ENCODE measurements around the gene LCLAT1. TPM values are rescaled to one million over a fixed set of nuclear protein-coding genes. Genes with fewer than 3 reads are reported as not detected.

The LCLAT1 gene
- total RNA-seq, 4 donors from 2014 or later = 11.9 to 13.5 (median 12.6) TPM

GRCh38 chr2:30548386-30548785 is 101.3 kb downstream of the LCLAT1 start:
- TF ChIP-seq CTCF (IDR thresholded peaks at IDR 0.05) (no peak), POLR2A (IDR thresholded peaks at IDR 0.05) (no peak)
- 83 to 93% methylated on average over 2 of the region's 2 CpGs for WGBS, 2 donors
- Histone ChIP-seq H3K4me3 (no peak overlapping the region), H3K9me3 (no peaks in the 10 kb centered on the region), H3K36me3 (no peaks in the 10 kb centered on the region), H3K4me1 (no peaks in the 10 kb centered on the region), H3K27me3 (no peaks in the 10 kb centered on the region), H3K27ac (no peak overlapping the region)
- intact Hi-C loops (cut with DNase I) = no loop called here
- DNase-seq = no peak

- intact Hi-C loops (cut with DNase I) = no loop called here
- 95 to 97% methylated on average over 2 of the region's 2 CpGs for WGBS, 2 donors
- no peak overlapping the region for H3K27ac ChIP-seq
- DNase-seq = no peak
- no peaks in the 10 kb centered on the region for H3K27me3 ChIP-seq
- no peaks in the 10 kb centered on the region for H3K4me1 ChIP-seq
- no peaks in the 10 kb centered on the region for H3K9me3 ChIP-seq
- no peaks in the 10 kb centered on the region for H3K36me3 ChIP-seq
- no peak overlapping the region for H3K4me3 ChIP-seq
- TF ChIP-seq POLR2A (IDR thresholded peaks at IDR 0.05) (no peak), CTCF (IDR thresholded peaks at IDR 0.05) (no peak)
Observed at GRCh38 chr2:30549096-30549495, 102.0 kb downstream of the LCLAT1 start.

- no peaks in the 10 kb centered on the region for H3K9me3 ChIP-seq
- 93 to 94% methylated on average over 1 of the region's 1 CpG for WGBS, 2 donors
- intact Hi-C loops (cut with DNase I) = no loop called here
- no peaks in the 10 kb centered on the region for H3K4me1 ChIP-seq
- DNase-seq = no peak
- no peak overlapping the region for H3K27ac ChIP-seq
- H3K27me3 ChIP-seq = no peaks in the 10 kb centered on the region
- H3K4me3 ChIP-seq = no peak overlapping the region
- H3K36me3 ChIP-seq = peaks cover 0 to 17% (median 0%) of the 10 kb centered on the region in 3 donors
- TF ChIP-seq POLR2A (IDR thresholded peaks at IDR 0.05) = no peak
- no peak for TF ChIP-seq CTCF (IDR thresholded peaks at IDR 0.05)
Observed at GRCh38 chr2:30559544-30560275, 112.7 kb downstream of the LCLAT1 start.

GRCh38 chr2:30561349-30561748 is 114.3 kb downstream of the LCLAT1 start:
- Histone ChIP-seq H3K4me1 (no peaks in the 10 kb centered on the region), H3K4me3 (no peak overlapping the region), H3K27ac (no peak overlapping the region), H3K27me3 (no peaks in the 10 kb centered on the region), H3K36me3 (peaks cover 0 to 17% (median 0%) of the 10 kb centered on the region in 3 donors), H3K9me3 (no peaks in the 10 kb centered on the region)
- no peak for DNase-seq
- 88 to 97% methylated on average over 1 of the region's 1 CpG for WGBS, 2 donors
- TF ChIP-seq POLR2A (IDR thresholded peaks at IDR 0.05) (no peak), CTCF (IDR thresholded peaks at IDR 0.05) (no peak)
- intact Hi-C loops (cut with DNase I) = no loop called here

- Histone ChIP-seq H3K4me1 (no peaks in the 10 kb centered on the region), H3K27me3 (no peaks in the 10 kb centered on the region), H3K27ac (peak overlapping the region in 3 of 4 donors; percentile 5 to 65 (median 38)), H3K9me3 (no peaks in the 10 kb centered on the region), H3K4me3 (no peak overlapping the region), H3K36me3 (peaks cover 0 to 23% (median 0%) of the 10 kb centered on the region in 3 donors)
- no peak for TF ChIP-seq POLR2A (IDR thresholded peaks at IDR 0.05)
- no peak for TF ChIP-seq CTCF (IDR thresholded peaks at IDR 0.05)
- intact Hi-C loops (cut with DNase I) = no loop called here
- WGBS, 2 donors = 57 to 59% methylated on average over 5 of the region's 5 CpGs
- no peak for DNase-seq
Observed at GRCh38 chr2:30565851-30566358, 118.9 kb downstream of the LCLAT1 start.

All from esophagus squamous epithelium (tissue), 5 donors.